Glomerular endothelial cell (primary cell): ENCODE results near the gene PLA2G6. TPM values are rescaled to one million over a fixed set of nuclear protein-coding genes. Genes with fewer than 3 reads are reported as not detected.
"Not testable (repeated sequence)": the region's sequence is repeated elsewhere in the genome, so short reads cannot be mapped to it uniquely, and the experiment has no call there.

Experiments
- DNase-seq: peaks from one replicate; pipeline ENCODE4 v3.0.0-alpha.2; 2011; ENCODE audit warnings: low read depth, low spot score; ENCODE audit errors: extremely low read depth
- total RNA-seq: library from RNA; depleted of rRNA; stranded (reverse); fragments of >200 nt; gene quantifications from 2 replicates; pipeline ENCODE4 v1.2.3, GENCODE V29; 2015

The PLA2G6 gene
- total RNA-seq, 1 donor from 2014 or later, result 4.7 TPM

DNA sequence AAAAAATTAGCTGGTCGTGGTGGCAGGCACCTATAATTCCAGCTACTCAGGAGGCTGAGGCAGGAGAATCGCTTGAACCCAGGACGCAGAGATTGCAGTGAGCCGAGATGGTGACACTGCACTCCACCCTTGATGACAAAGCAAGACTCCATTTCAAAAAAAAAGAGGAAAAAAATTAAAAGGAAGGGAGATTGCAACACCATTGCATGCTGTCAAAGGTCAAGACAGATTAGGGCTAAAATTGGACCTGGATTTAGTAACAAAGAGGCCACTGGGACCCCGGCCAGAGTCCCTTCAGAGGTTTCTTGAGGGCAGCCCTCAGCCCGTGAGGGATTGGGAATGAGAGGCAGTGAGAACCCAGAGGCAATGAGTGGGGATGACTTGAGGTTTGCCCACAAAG, 11.9 kb upstream of the PLA2G6 start:
- no peak for DNase-seq

DNA sequence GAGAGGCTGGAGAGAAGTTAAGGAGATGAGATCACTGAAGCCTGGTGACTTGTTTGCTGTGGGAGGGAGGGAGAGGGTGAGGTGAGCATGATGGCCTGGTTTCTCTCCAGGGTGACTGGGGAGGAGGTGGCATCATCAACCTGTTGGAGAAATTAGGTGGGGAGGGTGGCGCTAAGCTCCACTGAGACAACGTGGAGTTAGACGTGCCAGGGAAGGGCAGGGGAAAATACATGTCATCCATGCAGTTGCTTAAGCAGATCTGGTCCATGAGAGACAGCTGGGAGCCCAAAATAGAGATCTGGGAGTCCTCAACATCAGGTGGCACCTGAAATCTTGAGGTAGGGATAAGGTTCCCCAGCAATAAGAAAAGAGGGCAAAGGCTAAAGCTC, 10.8 kb upstream of the PLA2G6 start:
- DNase-seq, result no peak

DNA sequence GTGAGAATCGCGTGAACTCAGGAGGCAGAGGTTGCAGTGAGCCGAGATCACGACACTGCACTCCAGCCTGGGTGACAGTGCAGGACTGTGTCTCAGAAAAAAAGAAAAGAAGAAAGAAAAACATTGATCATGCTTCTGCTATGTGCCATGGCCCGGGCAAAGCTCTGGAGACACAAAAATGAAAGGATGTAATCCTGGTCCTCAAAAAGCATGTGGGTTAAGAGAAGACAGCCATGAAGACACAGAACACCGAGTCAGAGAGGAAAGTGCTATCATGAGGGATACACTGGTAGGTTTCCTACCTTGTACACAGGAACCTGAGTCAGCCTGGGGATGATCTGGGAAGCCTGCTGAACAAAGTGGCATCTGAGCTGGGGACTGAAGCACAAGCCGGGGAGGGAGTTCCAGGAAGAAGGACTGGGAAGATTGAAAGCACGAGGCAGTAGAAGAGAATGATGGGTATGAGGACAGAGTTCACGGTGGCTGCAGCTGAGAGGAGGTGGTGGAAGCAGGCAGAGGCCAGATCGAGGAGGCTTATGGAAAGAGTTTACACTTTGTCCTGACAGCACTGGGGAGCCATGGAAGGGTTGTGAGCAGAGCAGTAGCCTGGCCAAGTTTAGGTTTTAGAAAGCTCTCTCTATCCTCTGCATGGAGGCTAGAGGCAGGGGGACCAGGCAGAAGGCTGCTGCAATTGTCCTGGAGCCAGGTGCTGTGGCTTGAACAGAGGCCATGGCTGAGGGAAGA, 10.3 kb upstream of the PLA2G6 start:
- DNase-seq, result no peak

DNA sequence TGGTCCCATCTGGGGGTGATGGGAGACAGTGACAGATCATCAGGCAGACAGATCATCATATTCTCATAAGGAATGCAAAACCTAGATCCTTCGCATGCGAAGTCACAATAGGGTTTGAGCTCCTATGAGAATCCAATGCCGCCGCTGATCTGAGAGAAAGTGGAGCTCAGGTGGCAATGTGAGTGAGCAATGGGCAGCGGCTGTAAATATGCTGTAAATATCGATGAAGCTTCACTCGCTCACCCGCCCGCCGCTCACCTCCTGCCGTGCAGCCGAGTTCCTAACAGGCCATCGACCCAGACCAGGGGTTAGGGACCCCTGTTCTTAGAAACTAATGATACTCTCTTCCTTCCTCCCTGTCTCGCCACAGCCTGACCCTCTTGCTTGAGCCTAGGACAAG, 9.4 kb upstream of the PLA2G6 start:
- DNase-seq, result no peak

DNA sequence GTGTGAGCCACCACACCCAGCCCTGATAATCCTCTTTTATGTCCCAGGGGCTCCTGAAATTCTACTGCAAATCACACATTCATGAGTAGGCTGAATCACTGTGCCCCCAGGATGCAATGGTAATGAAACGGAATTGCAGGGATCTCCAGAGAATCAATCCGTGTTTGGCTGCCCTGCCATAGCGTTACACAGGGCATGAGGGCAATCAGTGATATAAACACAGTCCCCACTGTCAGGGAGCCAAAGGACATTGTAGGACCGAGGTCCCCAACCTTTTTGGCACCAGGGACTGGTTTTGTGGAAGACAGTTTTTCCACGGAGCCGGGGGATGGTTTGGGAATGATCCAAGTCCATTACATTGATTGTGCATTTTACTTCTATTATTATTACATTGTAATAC, 9.0 kb upstream of the PLA2G6 start:
- DNase-seq, result no peak

DNA sequence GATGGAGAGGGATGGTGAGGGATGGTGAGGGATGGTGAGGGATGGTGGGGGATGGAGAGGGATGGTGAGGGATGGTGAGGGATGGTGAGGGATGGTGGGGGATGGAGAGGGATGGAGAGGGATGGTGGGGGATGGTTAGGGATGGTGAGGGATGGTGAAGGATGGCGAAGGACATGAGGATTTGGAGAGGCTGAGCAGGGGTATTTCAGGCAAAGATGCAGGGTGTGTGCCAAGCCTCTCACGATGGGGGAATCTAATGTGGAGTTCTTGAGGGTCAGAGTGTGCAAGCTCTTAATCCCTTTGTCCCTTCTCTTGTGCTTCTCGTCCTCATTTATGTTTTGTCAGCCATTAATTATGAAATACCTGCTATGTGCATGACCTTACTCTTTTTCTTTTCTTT, 7.5 kb upstream of the PLA2G6 start:
- no peak for DNase-seq

DNA sequence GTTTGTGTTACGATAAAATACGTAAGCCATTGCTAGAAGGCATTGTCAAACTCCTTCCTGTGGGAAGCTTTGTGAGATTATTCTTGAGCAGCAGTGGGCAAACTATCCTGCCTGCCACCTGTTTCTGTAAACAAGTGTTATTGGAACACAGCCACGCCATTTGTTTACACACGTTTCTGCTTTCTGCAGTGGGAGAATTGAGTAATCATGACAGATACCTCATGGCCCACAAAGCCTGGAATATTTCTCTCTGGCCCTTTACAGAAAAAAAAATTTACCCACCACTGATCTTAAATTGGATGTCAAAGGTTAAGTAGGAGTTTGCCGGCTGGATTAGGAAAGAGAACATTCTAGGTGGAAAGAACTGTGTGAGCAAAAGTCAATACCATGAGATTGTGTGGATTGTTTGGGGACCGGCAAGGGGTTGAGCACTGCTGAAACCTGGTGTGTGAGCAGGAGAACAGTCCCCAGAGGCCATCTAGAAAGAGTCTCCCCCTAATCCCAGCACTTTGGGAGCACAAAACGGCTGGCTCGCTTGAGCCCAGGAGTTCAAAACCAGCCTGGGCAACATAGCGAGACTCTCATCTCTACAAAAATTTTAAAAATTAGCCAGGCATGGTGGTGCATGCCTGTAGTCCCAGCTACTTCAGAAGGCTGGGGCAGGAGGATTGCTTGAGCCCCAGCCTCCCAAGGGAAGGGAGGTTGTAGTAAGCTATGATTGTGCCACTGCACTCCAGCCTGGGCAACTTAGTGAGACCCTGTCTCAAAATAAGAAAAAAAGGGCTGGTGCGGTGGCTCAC, 6.0 kb upstream of the PLA2G6 start:
- no peak for DNase-seq

DNA sequence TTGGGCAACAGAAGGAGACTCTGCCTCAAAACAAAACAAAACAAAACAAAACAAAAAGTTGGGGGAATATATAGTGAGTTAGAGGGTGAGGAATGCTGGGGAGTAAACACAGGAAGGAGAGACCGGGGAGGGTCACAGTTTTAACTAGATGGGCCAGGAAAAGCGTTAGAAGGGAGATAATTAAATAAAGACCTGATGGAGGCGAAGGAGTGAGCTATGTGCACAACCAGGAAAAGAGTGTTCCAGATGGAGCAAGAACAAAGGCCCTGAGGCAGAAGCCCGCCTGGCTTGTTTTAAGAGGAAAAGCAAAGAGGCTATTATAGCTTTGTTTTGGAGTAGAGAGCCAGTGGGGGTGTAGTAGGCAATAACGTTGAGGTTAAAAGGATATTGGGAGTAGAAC, 4.8 kb upstream of the PLA2G6 start:
- DNase-seq, result no peak

DNA sequence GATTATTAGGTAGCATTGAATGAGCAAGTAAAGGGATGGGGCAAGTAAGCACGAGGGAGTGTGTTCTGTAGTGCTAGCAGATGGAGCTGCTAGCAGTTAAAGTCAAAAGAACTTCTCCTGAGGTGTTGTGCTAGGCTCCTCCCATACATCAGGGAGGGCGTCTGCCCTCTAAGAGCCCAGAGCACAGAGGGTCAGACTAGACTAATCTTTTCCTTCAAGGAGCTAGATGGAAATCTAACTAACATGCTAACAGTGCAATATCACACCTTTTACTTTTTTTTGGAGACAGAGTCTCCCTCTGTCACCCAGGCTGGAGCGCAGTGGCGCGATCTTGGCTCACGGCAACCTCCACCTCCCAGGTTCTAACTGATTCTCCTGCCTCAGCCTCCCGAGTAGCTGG, 3.2 kb upstream of the PLA2G6 start:
- no peak for DNase-seq

DNA sequence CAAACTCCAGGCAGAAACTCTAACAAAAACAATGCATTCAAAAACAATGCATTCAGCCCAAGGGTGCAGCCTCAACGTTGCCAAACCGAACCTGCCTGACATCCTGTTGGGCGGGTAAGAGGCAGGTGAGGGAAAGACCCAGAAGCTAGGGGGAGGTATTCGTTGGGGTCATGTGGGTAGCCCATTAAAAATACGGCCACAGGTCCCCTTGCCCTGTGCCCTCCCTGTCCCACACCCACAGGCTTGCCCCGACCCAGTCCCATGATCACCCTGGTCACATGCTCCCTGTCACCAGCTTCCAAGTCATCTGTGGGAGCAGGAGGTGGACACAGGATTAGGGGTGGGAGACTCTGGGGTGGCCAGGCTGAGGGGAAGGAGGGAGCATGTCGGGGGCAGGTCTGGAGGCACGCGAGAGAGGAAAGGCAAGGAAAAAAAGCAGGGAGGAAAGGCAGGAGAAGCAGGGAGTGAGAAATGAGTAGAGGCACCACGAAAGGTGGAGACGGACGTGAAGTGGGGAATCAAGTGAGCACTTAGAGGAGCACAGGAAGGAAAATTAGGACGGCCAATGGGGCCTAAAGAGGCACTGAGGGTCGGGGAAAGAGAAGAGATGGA, 683 bp downstream of the PLA2G6 start:
- no peak for DNase-seq

DNA sequence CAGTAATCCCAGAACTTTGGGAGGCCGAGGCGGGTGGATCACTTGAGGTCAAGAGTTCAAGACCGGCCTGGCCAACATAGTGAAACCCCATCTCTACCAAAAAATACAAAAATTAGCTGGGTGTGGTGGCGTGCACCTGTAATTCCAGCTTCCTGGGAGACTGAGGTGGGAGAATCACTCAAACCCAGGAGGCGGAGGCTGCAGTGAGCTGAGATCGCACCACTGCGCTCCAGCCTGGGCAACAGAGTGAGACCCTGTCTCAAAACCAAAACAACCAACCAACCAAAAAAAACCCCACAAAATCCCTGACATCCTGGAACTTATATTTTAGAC, 3.1 kb downstream of the PLA2G6 start:
- DNase-seq, result not testable (repeated sequence)

DNA sequence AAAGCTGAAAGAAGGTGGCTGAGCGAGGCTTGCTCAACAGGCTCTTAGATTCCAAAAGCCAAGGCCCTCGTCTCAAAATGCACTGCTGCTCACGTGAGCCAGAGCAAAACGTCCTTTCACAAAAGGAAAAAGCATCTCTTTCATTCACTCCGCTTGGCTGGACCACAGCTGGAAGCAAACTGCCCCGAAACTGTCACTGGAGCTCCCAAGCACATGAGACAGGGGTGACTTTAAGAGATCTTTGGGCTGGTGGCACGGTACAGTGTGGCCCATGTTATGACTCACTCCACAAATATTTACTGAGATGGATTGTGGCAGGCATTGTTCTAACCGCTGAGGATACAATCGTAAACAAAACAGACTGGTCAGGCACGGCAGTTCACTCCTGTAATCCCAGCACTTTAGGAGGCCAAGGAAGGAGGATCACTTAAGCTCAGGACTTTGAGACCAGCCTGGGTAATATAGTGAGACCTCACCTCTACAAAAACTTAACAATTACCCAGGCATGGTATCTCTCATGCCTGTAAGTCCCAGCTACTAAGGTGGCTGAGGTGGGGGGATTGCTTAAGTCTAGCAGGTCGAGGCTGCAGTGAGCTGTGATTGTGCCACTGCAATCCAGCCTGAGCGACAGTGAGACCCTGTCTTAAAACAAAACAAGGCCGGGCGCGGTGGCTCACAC, 3.6 kb downstream of the PLA2G6 start:
- no peak for DNase-seq

DNA sequence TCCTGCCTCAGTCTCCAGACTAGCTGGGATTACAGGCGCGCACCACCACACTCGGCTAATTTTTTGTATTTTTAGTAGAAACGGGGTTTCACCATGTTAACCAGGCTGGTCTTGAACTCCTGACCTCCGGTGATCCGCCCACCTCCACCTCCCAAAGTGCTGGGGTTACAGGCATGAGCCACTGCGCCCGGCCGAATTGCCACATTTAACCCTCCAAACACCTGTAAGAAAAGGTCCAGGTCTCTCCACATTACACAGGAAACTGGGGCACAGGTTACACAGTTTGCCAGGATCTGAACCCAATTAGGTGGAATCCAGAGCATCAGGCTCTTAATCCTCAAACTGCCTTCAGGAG, 4.1 kb downstream of the PLA2G6 start:
- DNase-seq, result not testable (repeated sequence)

DNA sequence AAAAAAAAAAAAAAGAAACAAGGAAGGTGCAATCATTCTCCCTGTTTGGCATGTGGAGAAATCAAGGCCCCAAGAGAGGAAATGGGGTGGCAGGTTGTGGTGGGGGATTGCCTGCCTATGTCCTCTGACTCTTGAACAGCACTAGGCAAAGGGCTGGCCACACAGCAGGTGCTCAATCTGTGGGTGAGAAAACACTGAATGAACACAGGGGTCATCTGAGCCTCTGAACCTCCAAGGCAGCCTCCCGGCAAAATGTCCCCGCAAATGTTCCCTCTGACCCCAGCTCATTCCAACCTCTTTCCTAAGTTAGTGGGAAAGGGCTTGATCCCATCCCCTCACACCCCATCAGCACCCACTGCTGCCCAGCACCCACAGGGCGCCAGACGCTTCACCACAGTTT, 4.6 kb downstream of the PLA2G6 start:
- DNase-seq, result no peak

DNA sequence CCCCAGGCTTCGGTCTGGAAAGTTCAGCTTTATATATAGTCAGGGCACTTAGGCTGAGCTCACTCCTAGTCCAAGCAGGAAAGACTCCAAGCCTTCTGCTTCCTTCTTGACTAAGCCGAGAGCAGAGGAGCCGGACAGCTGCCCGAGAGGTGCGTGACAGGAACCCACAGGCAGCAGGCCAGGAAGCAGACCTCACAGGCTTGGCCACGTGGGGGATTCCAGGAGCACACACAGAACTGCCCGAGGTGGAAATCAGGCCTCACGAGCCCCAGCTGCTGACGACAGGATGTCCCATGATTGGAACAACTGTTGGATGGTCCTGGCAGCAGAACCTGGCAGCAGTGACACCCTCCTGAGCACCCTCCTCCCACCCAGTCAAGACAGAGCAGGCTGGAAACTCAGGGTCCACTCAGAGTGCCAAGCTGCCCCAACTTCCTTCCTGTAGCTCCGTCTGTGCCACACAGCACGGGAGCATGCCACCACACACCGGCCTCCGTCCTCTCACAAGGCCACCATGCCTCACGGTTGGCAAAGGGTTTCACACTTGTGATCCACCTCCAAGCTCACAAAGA, 5.4 kb downstream of the PLA2G6 start:
- DNase-seq, result peak; percentile 98

DNA sequence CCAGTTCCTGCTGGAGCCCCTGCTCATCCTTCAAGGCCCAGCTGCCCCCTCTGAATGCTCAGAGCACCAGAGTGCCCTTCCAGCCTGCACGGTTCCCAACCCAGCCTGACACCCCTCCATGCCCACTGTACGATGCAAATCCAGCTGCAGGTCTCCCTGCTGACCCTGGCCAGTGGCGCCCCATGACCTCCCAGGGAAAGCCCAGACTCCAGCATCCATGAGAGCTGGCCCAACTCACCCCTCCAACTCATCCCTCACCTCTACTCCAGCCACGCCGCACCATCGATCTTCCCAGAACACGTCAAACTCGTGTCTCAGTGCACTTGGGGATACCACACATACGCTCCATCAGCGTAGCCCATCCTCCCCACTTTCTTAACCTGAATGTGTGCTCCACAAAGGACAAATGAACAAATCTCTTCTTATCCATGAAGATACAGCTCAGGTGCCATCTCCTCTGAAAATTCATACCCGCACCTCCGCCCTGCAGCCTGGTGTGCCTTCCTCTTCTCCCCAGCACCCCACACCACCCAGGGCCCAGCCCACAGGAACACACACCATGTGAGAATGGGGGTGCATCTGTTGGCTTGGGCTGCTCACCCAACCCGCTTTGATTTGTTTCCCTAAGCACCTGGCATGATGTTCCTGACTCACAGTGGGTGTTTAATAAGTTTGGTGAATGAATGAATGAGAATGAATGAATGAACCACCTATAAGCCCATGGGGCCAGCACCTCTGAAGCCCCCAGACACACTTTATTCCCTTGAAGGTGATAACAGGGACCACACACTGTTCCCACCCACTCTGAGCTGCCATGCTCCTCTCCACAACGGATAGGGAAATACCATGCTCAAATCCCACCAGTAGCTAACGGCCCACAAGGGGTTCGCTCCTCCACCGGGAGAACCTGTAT, 6.2 kb downstream of the PLA2G6 start:
- DNase-seq, result no peak

DNA sequence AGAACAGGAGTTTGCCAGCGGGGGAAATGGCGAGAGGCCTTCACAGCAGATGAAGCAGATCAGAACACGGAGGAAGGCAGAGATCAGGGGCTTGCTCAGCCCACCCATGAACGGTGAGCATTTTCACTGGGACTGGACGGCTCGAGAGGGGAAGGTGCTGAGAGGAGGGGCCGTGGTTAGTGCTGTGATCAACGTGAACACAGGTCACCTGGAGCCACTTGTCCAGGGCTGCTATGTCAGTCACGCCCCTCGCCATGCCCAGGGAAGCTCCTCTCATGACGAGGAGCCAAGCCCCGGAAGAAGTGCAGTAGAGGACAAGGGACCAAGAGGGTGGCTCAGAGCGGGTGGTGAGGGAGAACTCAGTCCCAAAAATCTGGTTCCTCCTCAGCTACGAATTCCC, 7.0 kb downstream of the PLA2G6 start:
- no peak for DNase-seq

DNA sequence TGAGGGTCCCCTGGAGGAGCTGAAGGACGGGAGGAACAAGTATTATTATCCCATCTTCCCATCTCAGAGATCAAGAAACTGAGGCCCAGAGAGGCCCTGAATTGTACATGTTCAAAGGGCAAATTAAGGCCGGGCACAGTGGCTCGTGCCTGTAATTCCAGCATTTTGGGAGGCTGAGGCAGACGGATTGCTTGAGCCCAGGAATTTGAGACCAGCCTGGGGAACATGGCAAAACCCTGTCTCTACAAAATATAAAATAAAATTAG, 8.1 kb downstream of the PLA2G6 start:
- no peak for DNase-seq

DNA sequence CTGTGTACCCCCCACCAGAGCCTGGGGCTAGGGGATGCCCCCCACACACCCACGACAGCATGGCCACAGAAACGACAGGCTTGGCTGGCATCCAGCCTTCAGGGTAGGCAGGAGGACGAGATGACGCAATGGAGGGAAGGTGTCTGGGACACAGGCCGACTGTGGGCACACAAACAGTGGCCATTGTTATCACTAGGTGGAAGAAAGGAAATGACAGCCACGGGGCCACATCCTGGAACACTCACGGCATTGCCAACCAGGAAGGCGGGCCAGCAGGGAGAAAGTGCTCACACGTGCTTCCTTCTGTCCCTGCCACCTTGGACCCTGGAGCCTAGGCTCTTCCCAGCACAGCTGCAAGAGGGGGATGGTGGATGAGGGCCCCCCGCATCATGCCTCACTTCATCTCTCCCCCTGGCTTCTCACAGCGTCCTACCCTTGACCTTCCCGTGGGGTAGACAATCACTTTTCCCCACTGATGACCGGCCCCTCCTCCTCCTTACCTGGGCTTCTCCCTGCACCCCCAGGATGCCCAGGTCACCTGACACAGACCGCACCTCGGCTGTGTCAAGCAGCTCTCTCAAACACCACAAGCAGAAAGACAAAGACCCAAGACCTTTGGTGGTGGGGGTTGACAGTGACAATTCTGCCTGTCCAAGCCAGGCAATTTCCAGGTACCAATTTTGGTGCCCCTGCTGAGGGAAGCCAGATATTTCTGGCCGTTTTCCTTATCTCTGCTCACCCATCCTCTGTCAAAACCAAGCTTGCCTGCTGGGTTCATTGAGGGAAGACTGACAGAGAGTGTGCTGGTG, 8.6 kb downstream of the PLA2G6 start:
- no peak for DNase-seq
